HG02759 (cell line): ENCODE data around the gene LYZ.

ENCODE experiments used
- ATAC-seq: cut with Tn5 transposase; IDR thresholded peaks from one replicate; pipeline ENCODE4 v1.9.1; 2021; ENCODE audit warnings: mild to moderate bottlenecking, moderate library complexity; ENCODE audit not compliant: unreplicated experiment

LYZ gene

DNA sequence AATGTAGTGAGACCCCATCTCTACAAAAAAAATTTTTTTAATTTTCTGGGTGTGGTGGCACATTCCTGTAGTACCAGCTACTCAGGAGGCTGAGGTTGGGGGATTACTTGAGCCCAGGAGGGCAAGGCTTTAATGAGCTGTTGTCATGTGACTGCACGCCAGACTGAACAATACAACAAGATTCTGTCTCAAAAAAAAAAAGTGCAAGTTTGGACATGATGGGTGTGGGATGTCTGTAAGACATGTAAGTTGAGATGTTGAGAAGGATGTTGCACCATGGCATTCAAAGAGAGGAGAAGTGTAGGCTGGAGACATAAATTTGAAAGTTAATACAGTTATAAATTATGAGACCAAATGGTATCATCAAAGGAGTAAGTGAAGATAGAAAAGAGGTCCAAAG is 34.9 kb downstream of the LYZ start:
- ATAC-seq: no peak

DNA sequence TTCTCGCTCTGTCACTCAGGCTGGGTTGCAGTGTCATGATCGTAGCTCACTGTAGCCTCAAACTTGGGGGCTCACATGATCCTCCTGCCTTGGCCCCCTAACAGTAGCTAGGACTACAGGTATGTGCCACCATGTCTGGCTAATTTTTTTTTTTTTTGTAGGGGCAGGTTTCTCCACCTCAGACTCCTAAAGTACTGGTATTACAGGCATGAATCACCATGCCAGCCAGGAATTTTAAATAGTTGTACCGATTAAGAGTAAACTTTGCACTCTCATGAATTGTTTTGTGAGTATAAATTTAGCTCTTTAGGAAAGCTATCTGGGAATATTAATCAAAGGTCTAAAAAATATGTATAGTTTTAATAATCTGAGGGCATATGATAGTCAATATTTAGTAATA is 36.9 kb downstream of the LYZ start:
- ATAC-seq: no peak

DNA sequence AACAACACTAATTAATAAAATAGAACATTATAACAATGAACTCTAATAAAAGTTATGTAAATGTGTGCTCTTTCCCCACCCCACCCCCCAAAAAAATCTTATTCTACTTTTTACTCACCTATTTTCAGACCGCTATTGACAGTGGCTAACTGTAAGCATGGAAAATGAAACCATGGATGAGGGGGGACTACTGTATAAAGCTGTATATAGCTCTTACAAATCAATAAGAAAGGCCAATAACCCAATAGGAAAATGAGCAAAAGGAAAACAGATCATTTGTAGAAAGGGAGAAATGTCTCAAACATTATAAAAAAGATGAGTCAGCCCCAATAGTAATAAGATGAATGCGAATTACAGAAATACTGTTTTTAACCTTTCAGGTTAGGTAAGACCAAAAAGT is 38.7 kb downstream of the LYZ start:
- ATAC-seq: no peak

- ATAC-seq: no peak
Observed at GRCh38 chr12:69388371-69388770, 40.2 kb downstream of the LYZ start.

DNA sequence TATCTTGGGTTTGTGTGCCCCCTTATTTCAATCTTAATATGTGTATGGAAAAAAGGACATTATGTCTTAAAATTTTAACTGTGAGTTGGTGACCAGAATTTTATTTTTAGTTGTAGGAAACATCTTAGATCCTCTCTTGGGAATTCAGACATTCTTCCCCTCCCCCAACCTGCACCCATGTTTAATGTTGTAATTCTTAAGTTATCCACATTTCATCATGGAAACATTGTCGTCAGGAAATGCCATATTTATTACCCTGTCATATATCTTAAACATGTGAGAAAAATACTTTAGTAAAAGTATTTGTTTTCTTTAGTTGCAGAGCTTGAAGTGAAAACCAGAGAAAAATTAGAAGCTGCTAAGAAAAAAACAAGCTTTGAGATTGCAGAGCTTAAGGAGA is 41.6 kb downstream of the LYZ start:
- no peak for ATAC-seq

- ATAC-seq: peak; percentile 90
Observed at GRCh38 chr12:69392179-69392928, 44.2 kb downstream of the LYZ start.

DNA sequence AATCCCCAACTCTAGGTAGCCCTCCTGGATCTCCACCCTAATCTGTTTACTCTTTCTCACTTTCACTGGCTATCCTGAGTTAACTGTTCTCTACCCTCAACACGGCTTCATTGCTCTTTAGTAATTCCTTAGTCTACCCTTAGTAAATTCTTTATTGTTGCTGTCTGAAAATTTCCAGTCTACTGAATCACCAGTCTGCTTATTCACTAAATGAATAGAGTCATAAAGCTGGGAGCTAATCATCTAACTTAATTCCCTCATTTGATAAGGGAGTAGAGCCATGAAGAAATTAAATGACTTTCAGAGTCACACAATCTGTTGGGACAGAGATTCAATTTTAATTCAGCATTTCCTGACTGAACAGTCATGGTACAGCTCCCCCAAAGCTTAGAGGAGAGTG is 47.9 kb downstream of the LYZ start:
- ATAC-seq: no peak

- ATAC-seq: no peak
Observed at GRCh38 chr12:69396963-69397362, 48.8 kb downstream of the LYZ start.

- ATAC-seq: no peak
Observed at GRCh38 chr12:69397978-69398377, 49.8 kb downstream of the LYZ start.

DNA sequence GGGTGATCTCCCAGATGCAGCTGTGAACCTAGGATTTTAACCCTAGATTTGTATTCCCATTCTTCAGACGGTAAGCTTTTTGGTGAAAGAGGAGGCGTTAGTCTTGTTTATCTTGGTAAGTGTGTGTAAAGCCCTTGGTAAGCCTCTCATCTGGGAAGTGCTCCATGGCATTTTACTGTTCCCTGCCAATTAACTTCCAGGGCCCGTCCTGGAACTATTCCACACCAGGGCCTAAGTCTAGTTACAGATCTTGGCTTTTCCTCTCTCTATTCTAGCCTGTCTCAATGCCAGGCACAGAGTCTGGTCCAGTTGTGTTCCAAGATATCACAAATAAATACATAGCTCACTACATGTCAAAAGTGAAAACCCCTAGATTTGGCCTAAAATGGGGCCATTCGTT is 53.8 kb downstream of the LYZ start:
- ATAC-seq: no peak
